ENCODE measurements around the gene ANGPTL3.

DNA sequence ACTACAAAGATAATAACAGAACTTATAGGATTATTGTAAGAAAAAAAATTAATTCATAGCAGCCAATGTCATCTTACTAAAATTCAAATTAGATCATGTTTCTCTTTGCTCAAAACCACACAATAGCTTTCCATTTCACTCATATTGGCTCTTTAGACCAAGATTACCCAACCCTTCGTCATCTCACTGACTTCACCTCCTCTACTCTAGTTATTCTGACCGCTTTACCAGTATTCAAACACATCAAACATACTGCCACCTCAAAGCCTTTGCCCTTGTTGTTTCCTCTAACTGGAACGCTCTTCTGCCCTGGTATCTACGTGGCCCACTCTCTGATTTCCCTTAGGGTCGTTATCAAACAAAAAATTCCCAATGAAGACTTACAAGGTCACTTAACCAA, 1.7 kb downstream of the ANGPTL3 start:
- TF ChIP-seq CTCF (IDR thresholded peaks at IDR 0.05) (no peak), EZH2 (IDR thresholded peaks at IDR 0.05; ENCODE audit: borderline replicate concordance, insufficient read depth, low read depth, low read length, poor library complexity, severe bottlenecking) (no peak)

Measured in B cell (primary cell).